HepG2 (cell line): ENCODE measurements around the gene ELOVL6. TPM values are rescaled to one million over a fixed set of nuclear protein-coding genes. Genes with fewer than 3 reads are reported as not detected.

Experiments used
- CREB1 ChIP-seq, 2 experiments: fragments of 450-650 bp in 1 of 2; IDR thresholded peaks; 2 replicates each; pipeline ENCODE4 v1.6.1; 2016 to 2017; ENCODE audit warnings: control low read depth in 1 of 2, mild to moderate bottlenecking in 1 of 2, missing compliant biosample characterization in 1 of 2, missing genetic modification characterization in 1 of 2
- HOXA9 ChIP-seq: sonication (generic); formaldehyde crosslinking; IDR thresholded peaks from 2 replicates; pipeline ENCODE4 v1.8.1; 2022; ENCODE audit warnings: missing genetic modification reagents, mild to moderate bottlenecking, moderate library complexity, borderline replicate concordance
- KDM6A ChIP-seq: IDR thresholded peaks from 2 replicates; pipeline ENCODE4 v1.6.1; 2016; ENCODE audit warnings: low read depth
- LBX2 ChIP-seq: sonication (generic); formaldehyde crosslinking; IDR thresholded peaks from 2 replicates; pipeline ENCODE4 v1.5.0; 2020; ENCODE audit warnings: missing genetic modification reagents, mild to moderate bottlenecking, borderline replicate concordance
- MED1 ChIP-seq: sonication (generic); formaldehyde crosslinking; IDR thresholded peaks from 2 replicates; pipeline ENCODE4 v1.4.0; 2020; ENCODE audit warnings: missing genetic modification reagents
- NFAT5 ChIP-seq: sonication (generic); formaldehyde crosslinking; IDR thresholded peaks from 2 replicates; pipeline ENCODE4 v1.4.0; 2020; ENCODE audit warnings: missing genetic modification reagents
- NFE2L2 ChIP-seq: fragments of 150-350 bp; IDR thresholded peaks from 2 replicates; pipeline ENCODE4 v1.6.1; 2014; ENCODE audit warnings: low read length
- POLR2A ChIP-seq, 2 experiments: IDR thresholded peaks; 2 replicates each; pipeline ENCODE4 v1.6.1; 2011; ENCODE audit warnings: low read depth in 2 of 2, low read length in 2 of 2, mild to moderate bottlenecking in 1 of 2, moderate library complexity in 1 of 2; ENCODE audit not compliant: insufficient read depth in 1 of 2
- POLR2G ChIP-seq: fragments of 200-400 bp; formaldehyde crosslinking; IDR thresholded peaks from 2 replicates; pipeline ENCODE4 v1.6.1; 2018; ENCODE audit warnings: mild to moderate bottlenecking, low read depth, low read length, moderate library complexity
- PREB ChIP-seq: sonication (generic); formaldehyde crosslinking; IDR thresholded peaks from 2 replicates; pipeline ENCODE4 v1.4.0; 2020; ENCODE audit warnings: missing genetic modification reagents
- RXRB ChIP-seq: IDR thresholded peaks from 2 replicates; pipeline ENCODE4 v1.6.1; 2016; ENCODE audit warnings: borderline replicate concordance, missing genetic modification reagents, missing compliant biosample characterization
- TMF1 ChIP-seq: sonication (generic); formaldehyde crosslinking; IDR thresholded peaks from 2 replicates; pipeline ENCODE4 v1.8.1; 2022; ENCODE audit warnings: low read depth, missing genetic modification reagents
- U2AF2 ChIP-seq: fragments of 200-400 bp; formaldehyde crosslinking; IDR thresholded peaks from 2 replicates; pipeline ENCODE4 v1.6.1; 2017; ENCODE audit warnings: low read depth, mild to moderate bottlenecking, low read length
- ZBTB1 ChIP-seq: sonication (generic); formaldehyde crosslinking; IDR thresholded peaks from 2 replicates; pipeline ENCODE4 v1.4.0; 2020; ENCODE audit warnings: missing genetic modification reagents, borderline replicate concordance
- ZBTB43 ChIP-seq: sonication (generic); formaldehyde crosslinking; conservative IDR thresholded peaks from 2 replicates; pipeline ENCODE4 v1.4.0; 2020; ENCODE audit warnings: missing genetic modification reagents
- ZMYM4 ChIP-seq: sonication (generic); formaldehyde crosslinking; IDR thresholded peaks from 2 replicates; pipeline ENCODE4 v1.8.1; 2023; ENCODE audit warnings: mild to moderate bottlenecking, missing genetic modification reagents
- ZNF124 ChIP-seq: sonication (generic); formaldehyde crosslinking; IDR thresholded peaks from 2 replicates; pipeline ENCODE4 v1.4.0; 2020; ENCODE audit warnings: missing genetic modification reagents
- ZNF225 ChIP-seq: sonication (generic); formaldehyde crosslinking; IDR thresholded peaks from 2 replicates; pipeline ENCODE4 v1.4.0; 2020; ENCODE audit warnings: mild to moderate bottlenecking, missing genetic modification reagents
- ZNF24 ChIP-seq: fragments of 450-650 bp; IDR thresholded peaks from 2 replicates; pipeline ENCODE4 v1.6.1; 2017; ENCODE audit warnings: antibody characterized with exemption, mild to moderate bottlenecking
- ZNF597 ChIP-seq: sonication (generic); formaldehyde crosslinking; IDR thresholded peaks from 2 replicates; pipeline ENCODE4 v1.5.0; 2020; ENCODE audit warnings: missing genetic modification reagents
- ZNF775 ChIP-seq: sonication (generic); formaldehyde crosslinking; IDR thresholded peaks from 2 replicates; pipeline ENCODE4 v1.4.0; 2020; ENCODE audit warnings: missing genetic modification reagents, mild to moderate bottlenecking, moderate library complexity, borderline replicate concordance
- polyA plus RNA-seq, 8 experiments: library from polyadenylated mRNA; depleted of rRNA in 3 of 8; stranded (reverse) in 7 of 8; unstranded in 1 of 8; fragments of >200 nt; fragmentation: Illumina TruSeq in 4 of 8; extraction: Trizol in 4 of 8; gene quantifications; 2 replicates each; pipeline versions ENCODE4 v1.2.1 to v1.2.3, GENCODE V29; 2011 to 2016; ENCODE audit warnings: low read depth in 4 of 8, missing spikeins in 1 of 8, mixed read lengths in 1 of 8; ENCODE audit not compliant: insufficient read depth in 1 of 8
- total RNA-seq, 5 experiments: library from RNA; depleted of rRNA; stranded (reverse); fragments of >200 nt; fragmentation: Illumina TruSeq; extraction: Trizol; gene quantifications; 2 replicates each; pipeline ENCODE4 v1.2.3, GENCODE V29; 2016; ENCODE audit warnings: low read depth in 1 of 5

Gene ELOVL6
- total and polyA plus RNA-seq, 2 of the 13 experiments (the other 11 are each of a cell fraction or from before 2014, with no cell fraction given), result 14.1 to 23.2 TPM

- TF ChIP-seq ZNF597 (no peak), MED1 (CRISPR knock-in tag) (peak; percentile 56; the same call in 1 of the 2 replicates), POLR2G (peak; percentile 86), ZBTB43 (no peak), ZBTB1 (CRISPR knock-in tag) (no peak), POLR2A (IDR thresholded peaks at IDR 0.05; ENCODE audit: insufficient read depth in 1 of 2, low read depth in 2 of 2, low read length in 2 of 2) (peak; percentile 78 to 89), ZMYM4 (CRISPR knock-in tag) (peak; percentile 76), CREB1 (IDR thresholded peaks at IDR 0.05) (no peak), CREB1 (CRISPR knock-in tag; IDR thresholded peaks at IDR 0.05) (peak; percentile 46; the same call in 1 of the 2 replicates), ZNF775 (CRISPR knock-in tag) (no peak), TMF1 (no peak), LBX2 (CRISPR knock-in tag) (no peak), NFE2L2 (no peak), ZNF225 (no peak), NFAT5 (no peak), U2AF2 (no peak), HOXA9 (CRISPR knock-in tag) (no peak), PREB (CRISPR knock-in tag) (no peak), KDM6A (CRISPR knock-in tag) (no peak), ZNF24 (no peak), ZNF124 (CRISPR knock-in tag) (no peak), RXRB (CRISPR knock-in tag) (0 out of 2 replicates have a peak, but pooled peaks have one; percentile 10)
Measured at GRCh38 chr4:110193822-110194761, 4.3 kb downstream of the ELOVL6 start (continued).
